Prostate gland (tissue), 2 donors: ENCODE data around the gene WDFY4. TPM values are rescaled to one million over a fixed set of nuclear protein-coding genes. Genes with fewer than 3 reads are reported as not detected.
A peak's percentile ranks its signal among the peaks of the same experiment; 100 is the strongest.

Experiments
- DNase-seq: peaks from one replicate; pipeline ENCODE4 v3.0.0-alpha.2; 2019; ENCODE audit warnings: low spot score
- H3K27ac ChIP-seq, 2 donors: fragments of 200-600 bp; sonication (generic); 2 replicates each; pipeline ENCODE4 v1.5.1; 2017 to 2019
- H3K27me3 ChIP-seq: fragments of 200-600 bp; sonication (generic); replicated peaks from 2 replicates; pipeline ENCODE4 v1.5.1; 2019; ENCODE audit not compliant: insufficient read depth
- H3K36me3 ChIP-seq, 2 donors: fragments of 200-600 bp; sonication (generic); 1 replicate in 1 of 2; 2 replicates in 1 of 2; pipeline versions ENCODE4 v1.5.1 to v1.8.1; 2017 to 2019
- H3K4me1 ChIP-seq: fragments of 200-600 bp; sonication (generic); replicated peaks from 2 replicates; pipeline ENCODE4 v1.5.1; 2019
- H3K4me3 ChIP-seq, 2 donors: fragments of 200-600 bp; sonication (generic); 2 replicates each; pipeline ENCODE4 v1.5.1; 2017 to 2019
- H3K9me3 ChIP-seq: fragments of 200-600 bp; sonication (generic); 2 replicates; pipeline ENCODE4 v1.5.1; 2017
- POLR2A ChIP-seq: fragments of 450-650 bp; IDR thresholded peaks from one replicate; pipeline ENCODE4 v1.6.1; 2016; ENCODE audit warnings: antibody characterized with exemption, mild to moderate bottlenecking
- POLR2AphosphoS5 ChIP-seq: sonication (generic); formaldehyde crosslinking; IDR thresholded peaks from one replicate; pipeline ENCODE4 v1.6.1; 2017; ENCODE audit warnings: antibody characterized with exemption
- WGBS: methylation state at CpG from one replicate; pipeline ENCODE4 v1.1.5; 2018; 5-methylcytosine and 5-hydroxymethylcytosine counted together
- intact Hi-C: fragments of 100-400 bp; cut with DNase I; formaldehyde crosslinking; loops from one replicate; pipeline ENCODE4 v1.14.2; 2022
- total RNA-seq, 2 donors: library from RNA; depleted of rRNA; stranded (reverse); fragments of >200 nt; gene quantifications; one replicate each; pipeline ENCODE4 v1.1.0, GENCODE V29; 2016
- TF ChIP-seq, protein P1 (sequence below), 4 experiments: fragments of 200-600 bp in 2 of 4; fragments of 450-650 bp in 2 of 4; sonication (generic) in 2 of 4; IDR thresholded peaks; 1 replicate in 3 of 4; 2 replicates in 1 of 4; pipeline ENCODE4 v1.5.1; 2016 to 2019; ENCODE audit warnings: antibody characterized with exemption in 4 of 4, mild to moderate bottlenecking in 2 of 4, moderate library complexity in 2 of 4

Gene WDFY4
- total RNA-seq, 2 donors from 2014 or later = 0.59 to 5.7 TPM

DNA sequence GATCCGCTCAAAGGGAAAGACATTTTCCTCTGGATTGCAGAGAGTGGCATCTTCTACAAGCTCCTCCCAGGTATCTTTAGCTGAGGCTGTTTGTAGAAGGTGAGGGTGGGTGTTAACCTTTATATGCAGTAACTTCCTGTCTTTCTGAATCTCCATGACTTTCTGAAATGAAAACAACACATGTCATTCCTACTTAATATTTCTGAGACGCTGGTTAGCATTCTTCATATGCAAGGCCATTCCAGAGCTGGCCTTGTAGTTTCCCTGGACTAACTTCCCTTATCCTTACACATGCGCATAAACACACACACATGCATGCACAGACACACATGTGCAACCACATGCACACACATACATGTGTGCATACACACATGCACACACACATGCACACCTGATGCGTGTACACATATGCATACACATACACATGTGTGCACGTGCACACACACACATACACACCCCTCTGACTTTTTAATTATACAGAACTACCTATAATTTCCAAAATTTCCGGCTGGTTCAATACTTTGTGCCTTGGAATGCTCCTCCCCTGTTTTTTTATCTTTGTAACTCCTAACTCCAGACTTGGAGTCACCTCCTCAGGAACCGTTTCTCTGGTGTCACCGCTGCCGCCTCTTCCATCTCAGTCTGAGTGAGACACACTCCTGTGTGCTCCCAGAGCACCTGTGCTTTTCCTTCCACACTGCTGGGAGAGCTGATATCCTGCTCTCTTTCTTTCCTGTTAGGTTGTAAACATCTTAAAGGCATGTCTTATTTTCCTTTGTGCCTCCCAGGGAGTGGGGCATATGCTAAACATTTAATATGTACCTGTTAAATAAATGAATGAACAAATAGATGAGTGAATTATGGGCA, 199.7 kb downstream of the WDFY4 start:
- Histone ChIP-seq H3K27ac (no peak overlapping the region), H3K36me3 (no peaks in the 10 kb centered on the region), H3K9me3 (no peaks in the 10 kb centered on the region), H3K4me3 (no peak overlapping the region), H3K4me1 (no peaks in the 10 kb centered on the region), H3K27me3 (no peaks in the 10 kb centered on the region)
- 86% methylated on average over 9 of the region's 9 CpGs for WGBS
- no peak for DNase-seq
- no peak for TF ChIP-seq POLR2A
- TF ChIP-seq, protein P1, sequence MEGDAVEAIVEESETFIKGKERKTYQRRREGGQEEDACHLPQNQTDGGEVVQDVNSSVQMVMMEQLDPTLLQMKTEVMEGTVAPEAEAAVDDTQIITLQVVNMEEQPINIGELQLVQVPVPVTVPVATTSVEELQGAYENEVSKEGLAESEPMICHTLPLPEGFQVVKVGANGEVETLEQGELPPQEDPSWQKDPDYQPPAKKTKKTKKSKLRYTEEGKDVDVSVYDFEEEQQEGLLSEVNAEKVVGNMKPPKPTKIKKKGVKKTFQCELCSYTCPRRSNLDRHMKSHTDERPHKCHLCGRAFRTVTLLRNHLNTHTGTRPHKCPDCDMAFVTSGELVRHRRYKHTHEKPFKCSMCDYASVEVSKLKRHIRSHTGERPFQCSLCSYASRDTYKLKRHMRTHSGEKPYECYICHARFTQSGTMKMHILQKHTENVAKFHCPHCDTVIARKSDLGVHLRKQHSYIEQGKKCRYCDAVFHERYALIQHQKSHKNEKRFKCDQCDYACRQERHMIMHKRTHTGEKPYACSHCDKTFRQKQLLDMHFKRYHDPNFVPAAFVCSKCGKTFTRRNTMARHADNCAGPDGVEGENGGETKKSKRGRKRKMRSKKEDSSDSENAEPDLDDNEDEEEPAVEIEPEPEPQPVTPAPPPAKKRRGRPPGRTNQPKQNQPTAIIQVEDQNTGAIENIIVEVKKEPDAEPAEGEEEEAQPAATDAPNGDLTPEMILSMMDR (IDR thresholded peaks at IDR 0.05) = no peak
- intact Hi-C loops = no loop called here

DNA sequence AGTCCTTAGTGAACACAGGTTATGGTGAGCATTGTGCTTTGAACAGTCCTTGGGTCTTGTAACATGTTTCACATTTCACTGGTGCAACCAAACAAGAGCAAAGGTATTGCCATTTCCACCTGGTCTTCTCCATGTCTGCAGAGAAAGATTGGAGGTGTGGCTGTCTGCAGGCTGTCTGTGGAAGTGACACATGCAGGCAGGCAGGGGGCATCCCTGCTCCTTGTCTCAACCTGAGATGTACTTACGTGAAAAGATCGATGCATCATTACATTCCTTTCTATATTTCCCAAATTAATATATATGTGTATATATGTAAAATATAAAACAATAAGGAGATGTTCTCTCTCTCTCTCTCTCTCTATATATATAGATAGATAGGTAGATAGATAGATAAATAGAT, 200.7 kb downstream of the WDFY4 start:
- Histone ChIP-seq H3K36me3 (no peaks in the 10 kb centered on the region), H3K27me3 (no peaks in the 10 kb centered on the region), H3K4me3 (no peak overlapping the region), H3K4me1 (no peaks in the 10 kb centered on the region), H3K27ac (no peak overlapping the region), H3K9me3 (no peaks in the 10 kb centered on the region)
- no peak for DNase-seq
- TF ChIP-seq, protein P1 (IDR thresholded peaks at IDR 0.05) = peak in 2 of 4 experiments; percentile 10 to 33
- TF ChIP-seq POLR2AphosphoS5 = no peak
- WGBS = 33% methylated on average over 2 of the region's 2 CpGs
- intact Hi-C loops = no loop called here

DNA sequence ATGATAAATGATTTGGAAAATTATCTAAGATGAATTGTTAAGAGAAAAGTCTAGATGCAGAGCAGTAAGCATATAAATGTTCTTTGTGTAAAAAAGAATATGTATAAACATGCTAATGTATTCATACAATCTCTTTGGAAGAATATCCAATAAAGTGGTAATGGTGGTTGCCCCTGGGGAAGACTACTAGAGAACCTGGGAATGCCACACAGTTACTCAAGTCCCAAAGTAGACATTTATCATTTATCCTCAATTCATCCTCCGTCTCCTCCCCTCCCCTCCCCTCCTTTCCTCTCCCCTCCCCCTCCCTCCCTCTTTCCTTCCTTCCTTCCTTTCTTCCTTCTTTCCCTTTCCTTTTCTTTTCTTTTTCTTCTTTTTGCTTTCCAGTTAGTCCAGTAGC, 203.3 kb downstream of the WDFY4 start:
- H3K27ac ChIP-seq = no peak overlapping the region
- H3K36me3 ChIP-seq = no peaks in the 10 kb centered on the region
- H3K27me3 ChIP-seq = no peaks in the 10 kb centered on the region
- no peak for TF ChIP-seq POLR2AphosphoS5
- TF ChIP-seq, protein P1 (IDR thresholded peaks at IDR 0.05) = no peak
- no peak for TF ChIP-seq POLR2A
- no peaks in the 10 kb centered on the region for H3K4me1 ChIP-seq
- no peaks in the 10 kb centered on the region for H3K9me3 ChIP-seq
- H3K4me3 ChIP-seq = no peak overlapping the region
- intact Hi-C loops = no loop called here
- 95% methylated on average over 1 of the region's 1 CpG for WGBS
- DNase-seq = no peak

DNA sequence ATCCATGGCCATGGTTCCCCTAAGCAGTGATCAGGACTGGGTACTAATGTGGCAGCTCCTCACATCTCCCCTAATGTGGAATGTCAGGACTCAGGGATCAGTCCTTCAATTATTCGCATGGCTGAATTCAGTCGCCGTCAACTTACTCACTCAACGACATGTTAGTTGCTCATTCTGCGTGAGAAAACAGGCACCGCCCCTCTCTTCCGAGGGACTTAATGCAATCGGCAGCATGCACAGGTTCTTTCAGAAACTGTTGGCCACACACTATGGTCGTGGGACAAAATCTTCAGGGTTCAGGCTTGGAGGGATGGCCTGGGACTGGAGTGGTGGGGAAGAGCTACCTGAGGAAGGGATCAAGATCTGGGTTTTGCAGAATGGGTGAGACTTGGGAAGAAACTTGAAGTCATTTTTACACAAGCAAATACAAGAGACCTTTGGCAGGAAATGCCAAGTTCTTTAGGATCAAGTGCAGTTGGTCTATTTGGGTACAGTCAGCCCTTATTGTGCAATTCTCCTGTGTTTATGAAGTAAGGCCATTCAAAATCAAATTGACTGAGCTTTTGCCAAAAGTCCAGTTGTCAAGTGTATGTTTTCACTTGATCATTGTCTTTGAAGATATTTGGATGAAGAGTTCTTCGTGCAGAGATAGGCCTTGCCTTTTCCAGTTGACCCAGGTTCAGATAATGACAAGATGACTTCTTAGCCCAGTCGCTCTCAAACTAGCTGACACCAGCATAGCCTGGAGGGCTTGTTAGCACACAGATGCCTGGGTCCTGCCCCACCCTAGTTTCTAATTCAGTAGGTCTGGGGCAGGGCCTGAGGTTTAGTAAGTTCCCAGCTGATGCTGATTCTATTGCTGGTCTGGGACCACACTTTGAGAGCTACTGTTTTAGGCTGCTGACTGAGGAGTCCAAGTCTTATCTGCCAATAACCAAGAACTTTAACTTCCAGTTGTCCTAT, 206.5 kb downstream of the WDFY4 start:
- Histone ChIP-seq H3K36me3 (no peaks in the 10 kb centered on the region), H3K27ac (no peak overlapping the region), H3K9me3 (no peaks in the 10 kb centered on the region), H3K4me1 (no peaks in the 10 kb centered on the region), H3K4me3 (no peak overlapping the region), H3K27me3 (no peaks in the 10 kb centered on the region)
- TF ChIP-seq, protein P1 (IDR thresholded peaks at IDR 0.05) = no peak
- TF ChIP-seq POLR2AphosphoS5 (no peak), POLR2A (no peak)
- no peak for DNase-seq
- 84% methylated on average over 11 of the region's 11 CpGs for WGBS
- intact Hi-C loops = no loop called here
